Heart left ventricle (tissue), 16 donors: ENCODE data around the gene SHF. TPM values are rescaled to one million over a fixed set of nuclear protein-coding genes. Genes with fewer than 3 reads are reported as not detected.

Source experiments
- ATAC-seq, 4 donors: fragments of 200-7000 bp; cut with Tn5 transposase; one replicate each; pipeline ENCODE4 v1.9.1; 2020 to 2022; ENCODE audit warnings: moderate library complexity in 4 of 4, mild to moderate bottlenecking in 3 of 4, moderate number of reproducible peaks in 1 of 4
- DNase-seq, 5 donors: peaks; one replicate each; pipeline ENCODE4 v3.0.0-alpha.2; 2020
- H3K27ac ChIP-seq, 12 donors: fragments of 200-600 bp; sonication (generic) in 4 of 12; one replicate each; pipeline versions ENCODE4 v1.5.0 to v1.8.0; 2016 to 2022; ENCODE audit warnings: mild to moderate bottlenecking in 2 of 12
- H3K27me3 ChIP-seq, 9 donors: fragments of 200-600 bp; sonication (generic) in 2 of 9; one replicate each; pipeline versions ENCODE4 v1.5.1 to v1.8.0; 2016 to 2022; ENCODE audit warnings: mild to moderate bottlenecking in 3 of 9
- H3K36me3 ChIP-seq, 9 donors: fragments of 200-600 bp; sonication (generic) in 2 of 9; one replicate each; pipeline versions ENCODE4 v1.5.0 to v1.8.0; 2018 to 2022; ENCODE audit warnings: mild to moderate bottlenecking in 2 of 9
- H3K4me1 ChIP-seq, 12 donors: fragments of 200-600 bp; sonication (generic) in 4 of 12; one replicate each; pipeline versions ENCODE4 v1.5.0 to v1.8.0; 2016 to 2022; ENCODE audit warnings: mild to moderate bottlenecking in 3 of 12
- H3K4me3 ChIP-seq, 12 donors: fragments of 200-600 bp; sonication (generic) in 4 of 12; one replicate each; pipeline versions ENCODE4 v1.5.0 to v1.8.0; 2017 to 2022; ENCODE audit warnings: mild to moderate bottlenecking in 9 of 12, moderate library complexity in 4 of 12
- H3K9me3 ChIP-seq, 12 donors: fragments of 200-600 bp; sonication (generic) in 4 of 12; one replicate each; pipeline versions ENCODE4 v1.5.0 to v1.8.0; 2016 to 2022; ENCODE audit warnings: mild to moderate bottlenecking in 1 of 12
- POLR2A ChIP-seq, 2 donors: fragments of 450-650 bp; IDR thresholded peaks; one replicate each; pipeline ENCODE4 v1.6.1; 2017; ENCODE audit warnings: antibody characterized with exemption in 2 of 2, mild to moderate bottlenecking in 2 of 2, moderate library complexity in 2 of 2
- WGBS, 4 donors: extraction: QIAGEN DNeasy Blood & Tissue Kit in 2 of 4; methylation state at CpG; one replicate each; pipeline versions ENCODE4 v1.1.5 to v1.1.7; 2013 to 2018; 5-methylcytosine and 5-hydroxymethylcytosine counted together
- intact Hi-C, 10 donors: fragments of 100-400 bp; cut with DNase I; formaldehyde crosslinking; loops; one replicate each; pipeline versions ENCODE4 v1.11.1 to v1.14.2; 2022
- polyA plus RNA-seq, 2 donors: library from polyadenylated mRNA; stranded (reverse); fragments of 200-250 nt; gene quantifications; one replicate each; pipeline ENCODE4 v1.2.3, GENCODE V29; 2013
- total RNA-seq, 9 donors: library from RNA; depleted of rRNA in 2 of 9; stranded (reverse); fragments of >200 nt in 2 of 9; fragmentation: NEBNext Ultra II Directional in 3 of 9; extraction: Animal tissue kit (Norgen Biotek cat#: 25700) in 3 of 9; gene quantifications; one replicate each; pipeline versions ENCODE4 v1.1.0 to v1.2.4, GENCODE V29; 2016 to 2023
- TF ChIP-seq, protein P1 (sequence below), 12 donors: fragments of 200-600 bp; sonication (generic) in 4 of 12; IDR thresholded peaks; one replicate each; pipeline versions ENCODE4 v1.5.0 to v1.8.0; 2018 to 2022; ENCODE audit warnings: antibody characterized with exemption in 12 of 12, mild to moderate bottlenecking in 5 of 12
- donor health status: ischemic (EF 13 %, LVEDD 7.1; RV severe dilation, severe dysfunction).
- donor health status: healthy with polysubstance abuse.
- donor health status: DM: no; HTN: yes; CAD: no.
- donor health status: DM: no; HTN: no; CAD: no.
- donor health status: ischemic (EF 25% LVEDD 6.9; RV normal size, moderate dysfunction).
- donor health status: ischemic (EF 25% LVEDD 5.7; RV mildly dilated, moderate dysfunction).
- donor health status: healthy.
- donor health status: DM: yes; HTN: yes; CAD: no.
- donor health status: ischemic (EF 35%, LVEDD 5.7; RV mildly dilated, moderate dysfunction).
- donor health status: nonischemic (EF 11% LVEDD 7.7; RV severe dilation, severe dysfunction).
- donor health status: DM: yes; HTN: yes; CAD: no.
- donor health status: PGD.
- donor health status: ischemic (EF 29% LVEDD 5.4; RV normal size, mild dysfunction).
- donor health status: nonischemic (EF 23%, LVEDD 6.1; RV moderate dilation, normal function).

The SHF gene
- total and polyA plus RNA-seq, 11 donors, result 1.9 to 7.9 (median 3.9) TPM

DNA sequence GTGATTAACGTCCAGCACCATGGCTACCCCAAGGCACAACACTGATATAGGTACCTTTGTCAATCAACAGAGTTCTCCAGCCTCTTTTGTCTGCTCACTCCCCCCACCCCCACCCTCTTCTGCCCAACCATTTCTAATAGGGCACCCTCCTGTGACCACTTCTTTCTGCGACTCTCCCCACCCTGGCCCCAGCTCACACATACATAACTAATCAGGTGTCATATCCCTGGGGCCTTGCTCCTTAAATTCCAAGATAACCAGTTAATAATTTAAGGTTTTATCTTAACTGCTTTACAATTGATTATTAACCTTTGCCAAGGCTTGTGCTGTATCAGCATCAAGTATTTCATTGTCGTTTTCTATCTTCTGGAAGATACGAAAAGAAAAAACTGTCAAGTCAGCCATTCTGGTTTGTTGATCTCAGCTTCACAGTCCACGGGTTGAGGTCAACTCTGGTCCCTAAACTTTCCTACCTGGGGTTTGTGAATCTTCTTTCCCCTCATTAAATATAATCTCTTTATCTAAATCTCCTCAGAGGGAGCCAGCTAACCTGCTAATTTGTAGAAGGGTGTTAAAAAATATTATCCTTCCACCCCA lies 37.0 kb upstream of the SHF start:
- no peak overlapping the region for H3K27ac ChIP-seq
- no peak for TF ChIP-seq POLR2A (IDR thresholded peaks at IDR 0.05)
- TF ChIP-seq, protein P1, sequence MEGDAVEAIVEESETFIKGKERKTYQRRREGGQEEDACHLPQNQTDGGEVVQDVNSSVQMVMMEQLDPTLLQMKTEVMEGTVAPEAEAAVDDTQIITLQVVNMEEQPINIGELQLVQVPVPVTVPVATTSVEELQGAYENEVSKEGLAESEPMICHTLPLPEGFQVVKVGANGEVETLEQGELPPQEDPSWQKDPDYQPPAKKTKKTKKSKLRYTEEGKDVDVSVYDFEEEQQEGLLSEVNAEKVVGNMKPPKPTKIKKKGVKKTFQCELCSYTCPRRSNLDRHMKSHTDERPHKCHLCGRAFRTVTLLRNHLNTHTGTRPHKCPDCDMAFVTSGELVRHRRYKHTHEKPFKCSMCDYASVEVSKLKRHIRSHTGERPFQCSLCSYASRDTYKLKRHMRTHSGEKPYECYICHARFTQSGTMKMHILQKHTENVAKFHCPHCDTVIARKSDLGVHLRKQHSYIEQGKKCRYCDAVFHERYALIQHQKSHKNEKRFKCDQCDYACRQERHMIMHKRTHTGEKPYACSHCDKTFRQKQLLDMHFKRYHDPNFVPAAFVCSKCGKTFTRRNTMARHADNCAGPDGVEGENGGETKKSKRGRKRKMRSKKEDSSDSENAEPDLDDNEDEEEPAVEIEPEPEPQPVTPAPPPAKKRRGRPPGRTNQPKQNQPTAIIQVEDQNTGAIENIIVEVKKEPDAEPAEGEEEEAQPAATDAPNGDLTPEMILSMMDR (IDR thresholded peaks at IDR 0.05), result no peak
- DNase-seq, result no peak
- 38 to 64% (median 46%) methylated on average over 5 of the region's 5 CpGs for WGBS, 4 donors
- no peaks in the 10 kb centered on the region for H3K36me3 ChIP-seq
- H3K27me3 ChIP-seq, result peaks cover 0 to 30% (median 0%) of the 10 kb centered on the region in 9 donors
- intact Hi-C loops, result no loop called here
- no peaks in the 10 kb centered on the region for H3K9me3 ChIP-seq
- ATAC-seq, result no peak
- no peaks in the 10 kb centered on the region for H3K4me1 ChIP-seq
- no peak overlapping the region for H3K4me3 ChIP-seq

DNA sequence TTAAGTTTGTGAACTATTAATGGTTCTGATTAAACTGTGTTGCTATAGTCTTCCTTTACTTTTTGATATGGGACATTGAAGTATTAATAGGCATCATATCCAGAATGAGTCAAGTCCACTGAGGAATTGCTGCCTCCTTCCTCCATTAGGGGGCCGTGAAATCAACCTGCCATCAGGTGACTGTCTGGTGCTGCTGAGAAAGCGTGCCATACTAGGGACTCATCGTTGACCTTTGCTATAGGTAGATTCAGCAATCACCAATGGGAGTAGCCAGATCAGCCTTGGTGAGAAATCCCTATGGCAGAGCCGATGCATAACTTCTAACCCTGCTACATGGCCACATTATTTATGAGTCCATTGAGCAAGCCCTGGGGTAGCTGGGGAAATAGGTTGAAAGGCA lies 34.2 kb upstream of the SHF start:
- ATAC-seq, result no peak
- intact Hi-C loops, result no loop called here
- 81 to 84% (median 82%) methylated on average over 4 of the region's 4 CpGs for WGBS, 4 donors

GRCh38 chr15:45221053-45221599 lies 33.4 kb upstream of the SHF start:
- Histone ChIP-seq H3K4me1 (no peaks in the 10 kb centered on the region), H3K4me3 (no peak overlapping the region), H3K9me3 (no peaks in the 10 kb centered on the region), H3K27ac (no peak overlapping the region), H3K27me3 (peaks cover 0 to 37% (median 0%) of the 10 kb centered on the region in 9 donors), H3K36me3 (no peaks in the 10 kb centered on the region)
- WGBS, 4 donors, result 85 to 95% (median 93%) methylated on average over 2 of the region's 2 CpGs
- no peak for DNase-seq
- intact Hi-C loops, result no loop called here
- TF ChIP-seq POLR2A (IDR thresholded peaks at IDR 0.05), result no peak
- TF ChIP-seq, protein P1 (IDR thresholded peaks at IDR 0.05), result no peak
- no peak for ATAC-seq

More for the DNA sequence above, 34.2 kb upstream of the SHF start:
- Histone ChIP-seq H3K4me3 (no peak overlapping the region), H3K27me3 (peaks cover 0 to 37% (median 0%) of the 10 kb centered on the region in 9 donors), H3K36me3 (no peaks in the 10 kb centered on the region), H3K9me3 (no peaks in the 10 kb centered on the region), H3K4me1 (no peaks in the 10 kb centered on the region), H3K27ac (no peak overlapping the region)
- no peak for DNase-seq
- TF ChIP-seq, protein P1 (IDR thresholded peaks at IDR 0.05), result no peak

DNA sequence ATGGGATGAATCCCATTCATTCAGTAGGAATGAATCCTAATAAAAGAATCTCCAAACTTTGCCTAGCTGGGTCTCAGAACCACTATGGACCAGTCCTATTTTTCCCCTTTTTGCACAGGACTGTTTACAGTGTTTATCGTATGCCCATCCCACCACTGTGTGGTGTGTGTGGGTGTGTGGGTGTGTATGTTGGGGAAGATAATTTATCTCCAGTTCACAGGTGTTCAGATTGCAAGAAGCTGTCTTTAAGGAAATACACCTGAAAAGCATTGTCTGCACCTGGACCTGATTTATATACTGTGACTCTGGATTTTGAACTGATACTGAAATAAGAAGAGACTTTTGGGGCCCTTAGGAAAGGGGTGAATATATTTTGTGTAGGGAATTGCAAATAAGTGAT lies 24.7 kb upstream of the SHF start:
- TF ChIP-seq POLR2A (IDR thresholded peaks at IDR 0.05), result no peak
- TF ChIP-seq, protein P1 (IDR thresholded peaks at IDR 0.05), result no peak
- no peak overlapping the region for H3K4me3 ChIP-seq
- ATAC-seq (no peak), DNase-seq (no peak)
- WGBS, 4 donors, result 88 to 95% (median 90%) methylated on average over 1 of the region's 1 CpG
- no peaks in the 10 kb centered on the region for H3K36me3 ChIP-seq
- no peaks in the 10 kb centered on the region for H3K27me3 ChIP-seq
- no peaks in the 10 kb centered on the region for H3K4me1 ChIP-seq
- H3K27ac ChIP-seq, result no peak overlapping the region
- intact Hi-C loops, result no loop called here
- no peaks in the 10 kb centered on the region for H3K9me3 ChIP-seq
